Spleen (tissue), 11 donors: ENCODE measurements around the gene NGEF. TPM values are rescaled to one million over a fixed set of nuclear protein-coding genes. Genes with fewer than 3 reads are reported as not detected.

ENCODE experiments used
- DNase-seq: peaks from one replicate; pipeline ENCODE4 v3.0.0-alpha.2; 2020
- H3K27ac ChIP-seq, 8 donors: fragments of 200-600 bp; sonication (generic) in 7 of 8; 1 replicate in 4 of 8; 2 replicates in 4 of 8; pipeline versions ENCODE4 v1.5.0 to v1.8.0; 2016 to 2021; ENCODE audit warnings: inconsistent platforms in 4 of 8, mild to moderate bottlenecking in 4 of 8, moderate library complexity in 1 of 8
- H3K27me3 ChIP-seq, 7 donors: fragments of 200-600 bp; sonication (generic) in 6 of 7; replicated peaks in 1 of 7; 1 replicate in 4 of 7; 2 replicates in 3 of 7; pipeline versions ENCODE4 v1.5.0 to v1.8.0; 2016 to 2021; ENCODE audit warnings: inconsistent platforms in 3 of 7, mild to moderate bottlenecking in 1 of 7
- H3K36me3 ChIP-seq, 6 donors: fragments of 200-600 bp; sonication (generic) in 5 of 6; 1 replicate in 4 of 6; 2 replicates in 2 of 6; pipeline versions ENCODE4 v1.5.0 to v1.8.0; 2016 to 2021; ENCODE audit warnings: inconsistent platforms in 2 of 6
- H3K4me1 ChIP-seq, 6 donors: fragments of 200-600 bp; sonication (generic) in 5 of 6; 1 replicate in 3 of 6; 2 replicates in 3 of 6; pipeline versions ENCODE4 v1.5.0 to v1.8.0; 2016 to 2021; ENCODE audit warnings: inconsistent platforms in 3 of 6
- H3K4me3 ChIP-seq, 8 donors: fragments of 200-600 bp; sonication (generic) in 7 of 8; 1 replicate in 4 of 8; 2 replicates in 4 of 8; pipeline versions ENCODE4 v1.5.0 to v1.8.0; 2016 to 2021; ENCODE audit warnings: inconsistent platforms in 4 of 8, mild to moderate bottlenecking in 4 of 8, moderate library complexity in 2 of 8
- H3K9me3 ChIP-seq, 8 donors: fragments of 200-600 bp; sonication (generic) in 7 of 8; 1 replicate in 4 of 8; 2 replicates in 4 of 8; pipeline versions ENCODE4 v1.5.0 to v1.8.0; 2016 to 2021; ENCODE audit warnings: inconsistent platforms in 4 of 8
- POLR2A ChIP-seq, 3 donors: fragments of 450-650 bp; IDR thresholded peaks; one replicate each; pipeline ENCODE4 v1.5.1; 2017; ENCODE audit warnings: antibody characterized with exemption in 3 of 3, mild to moderate bottlenecking in 1 of 3
- POLR2AphosphoS5 ChIP-seq, 3 donors: sonication (generic); formaldehyde crosslinking; IDR thresholded peaks; one replicate each; pipeline ENCODE4 v1.5.1; 2017; ENCODE audit warnings: antibody characterized with exemption in 3 of 3
- WGBS, 5 donors: extraction: QIAGEN DNeasy Blood & Tissue Kit in 3 of 5; methylation state at CpG; one replicate each; pipeline versions ENCODE4 v1.1.5 to v1.1.7; 2013 to 2018; 5-methylcytosine and 5-hydroxymethylcytosine counted together
- intact Hi-C: fragments of 100-400 bp; cut with DNase I; formaldehyde crosslinking; loops from one replicate; pipeline ENCODE4 v1.15.0; 2023; ENCODE audit warnings: low total_unique reads
- polyA plus RNA-seq, 3 donors: library from polyadenylated mRNA; stranded (reverse); fragments of 200-250 nt; gene quantifications; one replicate each; pipeline ENCODE4 v1.2.1, GENCODE V29; 2013
- total RNA-seq, 7 donors: library from RNA; depleted of rRNA in 3 of 7; stranded (reverse); fragments of >200 nt in 3 of 7; fragmentation: NEBNext Ultra II Directional in 4 of 7; extraction: Animal tissue kit (Norgen Biotek cat#: 25700) in 4 of 7; gene quantifications; one replicate each; pipeline versions ENCODE4 v1.1.0 to v1.2.1, GENCODE V29; 2016 to 2021
- TF ChIP-seq, protein P1 (sequence below), 11 experiments: fragments of 200-600 bp in 7 of 11; fragments of 450-650 bp in 4 of 11; sonication (generic) in 4 of 11; IDR thresholded peaks in 8 of 11; conservative IDR thresholded peaks in 3 of 11; 1 replicate in 7 of 11; 2 replicates in 4 of 11; pipeline versions ENCODE4 v1.4.0 to v1.8.0; 2016 to 2021; ENCODE audit warnings: antibody characterized with exemption in 11 of 11, inconsistent platforms in 4 of 11, mild to moderate bottlenecking in 1 of 11
- donor health status: healthy with polysubstance abuse.
- donor health status: DM: no; HTN: no; CAD: no; lungs with moderate emphysema.
- donor health status: DM: no; HTN: no; CAD: no.
- donor health status: Bipolar disorder and iron deficiency.
- donor health status: healthy.
- donor health status: DM: no; HTN: no; CAD: no.
- donor health status: DM: yes; HTN: yes; CAD: no.

Gene NGEF
- total and polyA plus RNA-seq, 10 donors, result 0.23 to 0.79 (median 0.43) TPM; not detected in 5

DNA sequence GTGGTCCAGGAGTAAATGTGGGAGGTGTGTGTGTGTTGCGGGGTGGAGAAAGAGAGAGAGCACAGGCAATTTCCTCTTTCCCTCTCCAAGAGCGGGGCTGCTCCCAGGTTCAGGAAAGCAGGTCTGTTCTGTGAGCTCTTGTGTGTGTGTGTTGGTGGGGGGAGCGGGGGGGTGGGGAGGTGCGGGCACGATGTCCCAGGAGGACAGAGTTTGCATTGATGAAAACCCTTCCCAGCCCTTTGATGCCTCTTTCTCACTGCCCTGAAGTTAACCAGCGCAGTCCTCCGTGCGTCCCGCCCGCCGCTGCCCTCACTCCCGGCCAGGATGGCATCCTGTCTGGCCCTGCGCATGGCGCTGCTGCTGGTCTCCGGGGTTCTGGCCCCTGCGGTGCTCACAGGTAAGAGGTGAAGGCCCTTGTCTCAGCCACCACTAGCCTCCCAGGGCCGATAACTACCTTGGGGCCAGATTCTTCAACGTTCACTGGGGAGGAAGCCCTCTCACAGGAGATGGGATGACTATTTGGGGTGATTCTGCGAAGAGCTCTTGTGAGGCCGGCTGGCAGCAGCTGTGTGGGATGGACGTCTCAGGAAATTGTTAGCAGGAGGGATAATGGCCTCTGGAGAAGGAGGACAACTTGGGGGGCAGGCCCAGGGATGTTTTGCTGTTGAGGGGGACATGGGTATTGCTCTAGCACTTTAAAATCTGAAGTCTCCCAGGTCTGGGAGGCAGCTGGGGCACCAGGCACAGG is 142.9 kb downstream of the NGEF start, which contains the start of gene SNORC:
Gene SNORC (plus strand): TSS at position 247 of the 748 bp plus-strand sequence. CDS start 78 bp downstream, at position 325.
- Histone ChIP-seq H3K27me3 (peaks cover 0 to 8% (median under 1%) of the 10 kb centered on the region in 7 donors), H3K36me3 (no peaks in the 10 kb centered on the region), H3K9me3 (no peaks in the 10 kb centered on the region), H3K27ac (no peak within 1 kb of the TSS), H3K4me3 (no peak within 1 kb of the TSS), H3K4me1 (peaks cover 0 to 14% (median 4%) of the 10 kb centered on the region in 6 donors)
- WGBS, 5 donors, result 87 to 91% (median 89%) methylated on average over 10 to 21 of the region's 21 CpGs
- intact Hi-C loops, result no loop called here
- TF ChIP-seq POLR2A (IDR thresholded peaks at IDR 0.05) (no peak), POLR2AphosphoS5 (IDR thresholded peaks at IDR 0.05) (peak in 1 of 3 donors; percentile 40)
- DNase-seq, result no peak

GRCh38 chr2:232869138-232870017 is 143.7 kb downstream of the NGEF start:
- Histone ChIP-seq H3K4me1 (peaks cover 0 to 11% (median 3%) of the 10 kb centered on the region in 6 donors), H3K27ac (no peak overlapping the region), H3K36me3 (no peaks in the 10 kb centered on the region), H3K9me3 (no peaks in the 10 kb centered on the region), H3K27me3 (peaks cover 0 to under 1% (median 0%) of the 10 kb centered on the region in 7 donors), H3K4me3 (no peak overlapping the region)
- intact Hi-C loops, result no loop called here
- 71 to 76% (median 74%) methylated on average over 15 of the region's 15 CpGs for WGBS, 5 donors
- no peak for DNase-seq
- TF ChIP-seq POLR2A (IDR thresholded peaks at IDR 0.05), result no peak
- TF ChIP-seq, protein P1, sequence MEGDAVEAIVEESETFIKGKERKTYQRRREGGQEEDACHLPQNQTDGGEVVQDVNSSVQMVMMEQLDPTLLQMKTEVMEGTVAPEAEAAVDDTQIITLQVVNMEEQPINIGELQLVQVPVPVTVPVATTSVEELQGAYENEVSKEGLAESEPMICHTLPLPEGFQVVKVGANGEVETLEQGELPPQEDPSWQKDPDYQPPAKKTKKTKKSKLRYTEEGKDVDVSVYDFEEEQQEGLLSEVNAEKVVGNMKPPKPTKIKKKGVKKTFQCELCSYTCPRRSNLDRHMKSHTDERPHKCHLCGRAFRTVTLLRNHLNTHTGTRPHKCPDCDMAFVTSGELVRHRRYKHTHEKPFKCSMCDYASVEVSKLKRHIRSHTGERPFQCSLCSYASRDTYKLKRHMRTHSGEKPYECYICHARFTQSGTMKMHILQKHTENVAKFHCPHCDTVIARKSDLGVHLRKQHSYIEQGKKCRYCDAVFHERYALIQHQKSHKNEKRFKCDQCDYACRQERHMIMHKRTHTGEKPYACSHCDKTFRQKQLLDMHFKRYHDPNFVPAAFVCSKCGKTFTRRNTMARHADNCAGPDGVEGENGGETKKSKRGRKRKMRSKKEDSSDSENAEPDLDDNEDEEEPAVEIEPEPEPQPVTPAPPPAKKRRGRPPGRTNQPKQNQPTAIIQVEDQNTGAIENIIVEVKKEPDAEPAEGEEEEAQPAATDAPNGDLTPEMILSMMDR (IDR thresholded peaks at IDR 0.05 in 8 of 11, conservative IDR thresholded peaks at IDR 0.05 in 3 of 11), result no peak
- TF ChIP-seq POLR2AphosphoS5 (IDR thresholded peaks at IDR 0.05), result no peak

DNA sequence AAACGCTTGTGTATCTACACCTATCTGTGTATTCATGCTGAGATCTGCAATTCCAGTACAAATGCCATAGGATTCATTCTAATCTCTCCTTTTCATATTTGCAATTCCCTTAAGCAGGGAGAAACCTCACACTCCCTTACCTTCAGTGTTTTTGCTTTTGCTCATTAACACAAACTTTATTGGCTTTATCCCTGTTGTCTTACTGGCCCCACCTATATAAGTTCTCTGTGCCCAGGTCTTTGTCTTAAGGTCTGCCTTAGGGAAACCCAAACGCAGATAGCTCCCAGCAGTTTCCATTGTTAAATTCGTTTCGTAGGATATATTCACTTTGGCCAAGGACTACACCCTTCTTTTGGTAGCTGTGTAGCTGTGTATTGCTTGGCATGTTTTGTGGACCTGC is 147.0 kb downstream of the NGEF start:
- 81 to 94% (median 87%) methylated on average over 4 of the region's 4 CpGs for WGBS, 5 donors
- intact Hi-C loops, result no loop called here

DNA sequence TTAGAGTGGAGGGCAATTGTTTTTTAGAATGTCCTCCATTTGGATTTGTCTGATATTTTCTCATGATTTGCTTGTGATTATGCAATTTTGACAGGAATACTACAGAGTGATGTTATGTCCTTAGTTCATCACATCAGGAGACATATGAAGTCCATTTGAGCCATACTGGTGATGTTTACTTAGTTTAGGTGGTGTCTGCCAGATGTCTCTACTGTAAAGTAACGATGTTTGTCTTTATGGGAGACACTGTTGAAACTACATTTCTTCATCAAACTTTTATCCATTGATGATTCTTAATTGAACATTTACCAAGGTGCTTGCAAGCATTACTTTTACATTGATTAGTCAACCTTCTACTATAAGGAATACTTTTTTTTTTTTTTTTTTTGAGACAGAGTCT is 147.9 kb downstream of the NGEF start:
- H3K4me3 ChIP-seq, result no peak overlapping the region
- H3K27ac ChIP-seq, result no peak overlapping the region
- no peaks in the 10 kb centered on the region for H3K27me3 ChIP-seq
- intact Hi-C loops, result no loop called here
- no peaks in the 10 kb centered on the region for H3K4me1 ChIP-seq
- DNase-seq, result no peak
- TF ChIP-seq POLR2AphosphoS5 (IDR thresholded peaks at IDR 0.05) (no peak), POLR2A (IDR thresholded peaks at IDR 0.05) (no peak)
- TF ChIP-seq, protein P1 (IDR thresholded peaks at IDR 0.05 in 8 of 11, conservative IDR thresholded peaks at IDR 0.05 in 3 of 11), result no peak
- H3K9me3 ChIP-seq, result no peaks in the 10 kb centered on the region
- 96 to 100% (median 100%) methylated on average over 1 of the region's 1 CpG for WGBS, 5 donors
- H3K36me3 ChIP-seq, result peaks cover 0 to 21% (median 4%) of the 10 kb centered on the region in 6 donors

More for the DNA sequence above, 147.0 kb downstream of the NGEF start:
- no peaks in the 10 kb centered on the region for H3K27me3 ChIP-seq
- TF ChIP-seq POLR2A (IDR thresholded peaks at IDR 0.05) (no peak), POLR2AphosphoS5 (IDR thresholded peaks at IDR 0.05) (no peak)
- TF ChIP-seq, protein P1 (IDR thresholded peaks at IDR 0.05 in 8 of 11, conservative IDR thresholded peaks at IDR 0.05 in 3 of 11), result no peak
- DNase-seq, result no peak
- H3K9me3 ChIP-seq, result no peaks in the 10 kb centered on the region
- H3K36me3 ChIP-seq, result peaks cover 0 to 12% (median 3%) of the 10 kb centered on the region in 6 donors
- H3K27ac ChIP-seq, result no peak overlapping the region
- no peaks in the 10 kb centered on the region for H3K4me1 ChIP-seq
- H3K4me3 ChIP-seq, result no peak overlapping the region
